K562 (cell line): ENCODE data around the gene NT5C1B. TPM values are rescaled to one million over a fixed set of nuclear protein-coding genes. Genes with fewer than 3 reads are reported as not detected.

Experiments used
- ATAC-seq: fragments of 200-7000 bp; cut with Tn5 transposase; 3 replicates; pipeline ENCODE4 v1.9.1; 2020; ENCODE audit warnings: moderate library complexity
- BruUV-seq: library from RNA; stranded (reverse); fragments of 400-500 nt; replicated peaks from 2 replicates; lab custom pipeline; 2021; lab: Mats Ljungman, UMichigan
- CTCF ChIA-PET: fragments of 300-600 bp; formaldehyde crosslinking; extraction: SDS; loops from one replicate; lab custom pipeline; 2021; ENCODE audit warnings: low intra/inter-chr PET ratio; lab: Yijun Ruan, JAX
- POLR2A ChIA-PET: fragments of 300-600, 350-650 bp; sonication (Branson Sonifier 250); formaldehyde crosslinking; extraction: SDS; loops from one replicate; lab custom pipeline; 2021; ENCODE audit warnings: antibody characterized with exemption, inconsistent platforms; lab: Yijun Ruan, JAX
- DNase-seq, 4 experiments: peaks; one replicate each; pipeline versions ENCODE4 v3.0.0 to v3.0.0-alpha.2; 2011 to 2018; ENCODE audit warnings: low spot score in 3 of 4, mixed read lengths in 3 of 4; ENCODE audit errors: extremely low read depth in 1 of 4
- FAIRE-seq: peaks from 2 replicates; lab custom pipeline; 2011; peaks lifted over from hg19 to GRCh38; lab: Jason Lieb, UNC
- H2AFZ ChIP-seq: 2 replicates; pipeline ENCODE4 v1.6.0; 2011; ENCODE audit warnings: low read depth, low read length, control low read depth, inconsistent platforms
- H3K27ac ChIP-seq: fragments of 200-600 bp; 3 replicates; pipeline ENCODE4 v1.8.0; 2011; ENCODE audit warnings: low read depth, mild to moderate bottlenecking, control low read depth, inconsistent platforms, low read length, moderate library complexity, mixed read lengths; ENCODE audit errors: extremely low read depth
- H3K27me3 ChIP-seq, 2 experiments: fragments of 300-600 bp in 1 of 2; 2 replicates in 1 of 2; 3 replicates in 1 of 2; pipeline versions ENCODE4 v1.6.0 to v1.8.0; 2011; ENCODE audit warnings: inconsistent platforms in 2 of 2, low read length in 2 of 2, mild to moderate bottlenecking in 1 of 2, mixed read lengths in 1 of 2, moderate library complexity in 1 of 2; ENCODE audit not compliant: control insufficient read depth in 2 of 2, insufficient read depth in 2 of 2
- H3K36me3 ChIP-seq: fragments of 300-600 bp; 3 replicates; pipeline ENCODE4 v1.8.0; 2011; ENCODE audit warnings: mild to moderate bottlenecking, low read length, inconsistent platforms; ENCODE audit not compliant: control insufficient read depth, insufficient read depth
- H3K4me1 ChIP-seq, 2 experiments: fragments of 200-600 bp in 1 of 2; replicated peaks in 1 of 2; 2 replicates in 1 of 2; 3 replicates in 1 of 2; pipeline versions ENCODE4 v1.5.1 to v1.8.0; 2011; ENCODE audit warnings: inconsistent platforms in 2 of 2, low read length in 2 of 2, mild to moderate bottlenecking in 1 of 2, mixed read lengths in 1 of 2, moderate library complexity in 1 of 2; ENCODE audit not compliant: control insufficient read depth in 2 of 2, insufficient read depth in 2 of 2
- H3K4me2 ChIP-seq: 2 replicates; pipeline ENCODE4 v1.6.1; 2011; ENCODE audit warnings: low read length, control low read depth, inconsistent platforms, mixed read lengths; ENCODE audit not compliant: insufficient read depth
- H3K4me3 ChIP-seq: fragments of 200-600 bp; sonication (generic), shearing (Covaris generic); 2 replicates; pipeline ENCODE4 v1.5.1; 2016; ENCODE audit warnings: control low read depth, inconsistent platforms
- H3K79me2 ChIP-seq: fragments of 200-600 bp; 3 replicates; pipeline ENCODE4 v1.8.0; 2011; ENCODE audit warnings: low read length, inconsistent platforms; ENCODE audit not compliant: control insufficient read depth, insufficient read depth
- H3K9ac ChIP-seq, 2 experiments: 2 replicates each; pipeline versions ENCODE4 v1.6.0 to v1.6.1; 2011; ENCODE audit warnings: low read depth in 2 of 2, low read length in 2 of 2, control low read depth in 1 of 2, inconsistent platforms in 1 of 2, mild to moderate bottlenecking in 1 of 2, mixed read lengths in 1 of 2; ENCODE audit not compliant: insufficient read depth in 1 of 2
- H3K9me1 ChIP-seq: one replicate; pipeline ENCODE4 v1.6.0; 2011; ENCODE audit warnings: inconsistent platforms, mild to moderate bottlenecking, low read length, moderate library complexity; ENCODE audit not compliant: control insufficient read depth, insufficient read depth
- H3K9me3 ChIP-seq: replicated peaks from 2 replicates; pipeline ENCODE4 v1.5.1; 2011; ENCODE audit warnings: low read depth, low read length, inconsistent platforms; ENCODE audit not compliant: control insufficient read depth, insufficient read depth
- H4K20me1 ChIP-seq: replicated peaks from 2 replicates; pipeline ENCODE4 v1.6.1; 2011; ENCODE audit warnings: low read length, inconsistent platforms, mixed read lengths; ENCODE audit not compliant: control insufficient read depth, insufficient read depth
- BRCA1 ChIP-seq, 2 experiments: fragments of 450-650 bp in 1 of 2; sonication (generic) in 1 of 2; formaldehyde crosslinking in 1 of 2; IDR thresholded peaks; 2 replicates each; pipeline versions ENCODE4 v1.5.0 to v1.6.1; 2017 to 2020; ENCODE audit warnings: mild to moderate bottlenecking in 1 of 2, missing genetic modification reagents in 1 of 2
- CBX8 ChIP-seq: fragments of 200-600 bp; sonication (generic); IDR thresholded peaks from 2 replicates; pipeline ENCODE4 v1.6.1; 2012; ENCODE audit warnings: borderline replicate concordance, mixed run types, low read depth, mild to moderate bottlenecking, moderate library complexity, mixed read lengths, low read length, control low read depth, inconsistent platforms; ENCODE audit not compliant: poor library complexity, severe bottlenecking; ENCODE audit errors: extremely low read depth
- FOXM1 ChIP-seq, 2 experiments: fragments of 450-650 bp in 1 of 2; sonication (generic) in 1 of 2; formaldehyde crosslinking in 1 of 2; IDR thresholded peaks; 2 replicates each; pipeline versions ENCODE4 v1.6.1 to v1.9.0; 2017 to 2022; ENCODE audit warnings: low read depth in 2 of 2, mild to moderate bottlenecking in 2 of 2, missing genetic modification reagents in 1 of 2, moderate library complexity in 1 of 2
- GABPB1 ChIP-seq: sonication (generic); formaldehyde crosslinking; IDR thresholded peaks from 2 replicates; pipeline ENCODE4 v1.8.0; 2022; ENCODE audit warnings: mild to moderate bottlenecking, missing genetic modification reagents
- HMG20A ChIP-seq: fragments of 450-650 bp; formaldehyde crosslinking; conservative IDR thresholded peaks from 2 replicates; pipeline ENCODE4 v1.4.0; 2020; ENCODE audit warnings: mild to moderate bottlenecking, mixed read lengths
- MAZ ChIP-seq, 2 experiments: fragments of 450-650 bp in 1 of 2; sonication (generic) in 1 of 2; formaldehyde crosslinking; IDR thresholded peaks in 1 of 2; conservative IDR thresholded peaks in 1 of 2; 2 replicates each; pipeline versions ENCODE4 v1.4.0 to v1.5.0; 2020; ENCODE audit warnings: mild to moderate bottlenecking in 1 of 2, missing genetic modification reagents in 1 of 2
- POLR2AphosphoS5 ChIP-seq: IDR thresholded peaks from 2 replicates; pipeline ENCODE4 v1.6.1; 2011; ENCODE audit warnings: mild to moderate bottlenecking, low read depth, low read length, moderate library complexity; ENCODE audit not compliant: control insufficient read depth, insufficient read depth
- PTBP1 ChIP-seq: fragments of 200-400 bp; formaldehyde crosslinking; IDR thresholded peaks from 2 replicates; pipeline ENCODE4 v1.6.1; 2017; ENCODE audit warnings: low read depth, low read length
- RBM39 ChIP-seq: fragments of 200-400 bp; formaldehyde crosslinking; optimal IDR thresholded peaks from 2 replicates; pipeline ENCODE3; 2018; ENCODE audit warnings: low read depth, low read length
- TAF1 ChIP-seq: IDR thresholded peaks from 2 replicates; pipeline ENCODE4 v1.6.1; 2011; ENCODE audit warnings: mild to moderate bottlenecking, low read length, moderate library complexity; ENCODE audit not compliant: insufficient read depth, control insufficient read depth, severe bottlenecking; ENCODE audit errors: extremely low read depth
- TRIM28 ChIP-seq: fragments of 450-650 bp; IDR thresholded peaks from 2 replicates; pipeline ENCODE4 v1.6.1; 2017
- ZBTB17 ChIP-seq: fragments of 450-650 bp; formaldehyde crosslinking; IDR thresholded peaks from 2 replicates; pipeline ENCODE4 v1.4.0; 2020; ENCODE audit warnings: mild to moderate bottlenecking
- ZKSCAN1 ChIP-seq: fragments of 150-350 bp; IDR thresholded peaks from 2 replicates; pipeline ENCODE4 v1.6.1; 2016; ENCODE audit warnings: low read depth, low read length
- in situ Hi-C: fragments of 300-500 bp; cut with MboI; formaldehyde crosslinking; loops from 4 replicates; pipeline ENCODE4 v1.15.0; 2018; ENCODE audit warnings: inconsistent platforms, mixed read lengths
- intact Hi-C: fragments of 100-400 bp; cut with micrococcal nuclease; formaldehyde crosslinking; loops from 2 replicates; pipeline ENCODE4 v1.14.2; 2022
- polyA plus RNA-seq, 8 experiments: library from polyadenylated mRNA; depleted of rRNA in 4 of 8; stranded (reverse) in 5 of 8; unstranded in 3 of 8; fragments of >200 nt; fragmentation: Nextera tagmentation in 2 of 8; fragmentation: Illumina TruSeq in 1 of 8; extraction: Ambion mirVana in 2 of 8; extraction: Trizol in 1 of 8; gene quantifications; 2 replicates each; pipeline versions ENCODE4 v1.2.1 to v1.2.3, GENCODE V29; 2011 to 2014; ENCODE audit warnings: inconsistent platforms in 1 of 8, missing spikeins in 1 of 8
- total RNA-seq, 7 experiments: library from RNA; depleted of rRNA in 6 of 7; stranded (reverse); fragments of >200 nt in 6 of 7; fragmentation: Illumina TruSeq in 2 of 7; extraction: Trizol in 2 of 7; gene quantifications; 2 replicates each; pipeline versions ENCODE4 v1.2.1 to v1.2.3, GENCODE V29; 2011 to 2021; ENCODE audit warnings: low replicate concordance in 1 of 7
- TF ChIP-seq, protein P1 (sequence below): fragments of 450-650 bp; formaldehyde crosslinking; IDR thresholded peaks from 2 replicates; pipeline ENCODE4 v1.4.0; 2022; ENCODE audit warnings: mild to moderate bottlenecking, moderate library complexity
- TF ChIP-seq, protein P2 (sequence below): fragments of 450-650 bp; IDR thresholded peaks from one replicate; pipeline ENCODE4 v1.6.1; 2018; ENCODE audit warnings: mild to moderate bottlenecking, moderate library complexity; ENCODE audit not compliant: partially characterized antibody
- TF ChIP-seq, protein P3 (sequence below): fragments of 250-450 bp; sonication (Bioruptor Pico); IDR thresholded peaks from 2 replicates; pipeline ENCODE4 v1.5.1; 2021; ENCODE audit warnings: mild to moderate bottlenecking

The NT5C1B gene
- total and polyA plus RNA-seq, 9 of the 15 experiments (the other 6 are each of a cell fraction or from before 2014, with no cell fraction given), result 0.07 TPM; not detected in 8

- intact Hi-C loops (no loop called here), in situ Hi-C loops (no loop called here)
- Histone ChIP-seq H3K27ac (no peak overlapping the region), H3K9me3 (no peaks in the 10 kb centered on the region), H3K4me2 (no peak overlapping the region), H3K9ac (no peak overlapping the region), H4K20me1 (no peaks in the 10 kb centered on the region), H3K36me3 (no peaks in the 10 kb centered on the region), H3K79me2 (no peaks in the 10 kb centered on the region), H3K9me1 (no peaks in the 10 kb centered on the region), H3K4me1 (no peaks in the 10 kb centered on the region), H3K27me3 (no peaks in the 10 kb centered on the region), H2AFZ (no peak overlapping the region), H3K4me3 (no peak overlapping the region)
- TF ChIP-seq, protein P1, sequence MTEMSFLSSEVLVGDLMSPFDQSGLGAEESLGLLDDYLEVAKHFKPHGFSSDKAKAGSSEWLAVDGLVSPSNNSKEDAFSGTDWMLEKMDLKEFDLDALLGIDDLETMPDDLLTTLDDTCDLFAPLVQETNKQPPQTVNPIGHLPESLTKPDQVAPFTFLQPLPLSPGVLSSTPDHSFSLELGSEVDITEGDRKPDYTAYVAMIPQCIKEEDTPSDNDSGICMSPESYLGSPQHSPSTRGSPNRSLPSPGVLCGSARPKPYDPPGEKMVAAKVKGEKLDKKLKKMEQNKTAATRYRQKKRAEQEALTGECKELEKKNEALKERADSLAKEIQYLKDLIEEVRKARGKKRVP (CRISPR knock-in tag), result no peak
- TF ChIP-seq POLR2AphosphoS5 (no peak), RBM39 (no peak), FOXM1 (IDR thresholded peaks at IDR 0.05; ENCODE audit: low read depth) (no peak), FOXM1 (CRISPR knock-in tag; IDR thresholded peaks at IDR 0.05; ENCODE audit: low read depth) (no peak), TRIM28 (no peak), BRCA1 (IDR thresholded peaks at IDR 0.05) (no peak), BRCA1 (CRISPR knock-in tag; IDR thresholded peaks at IDR 0.05) (no peak), CBX8 (no peak), MAZ (CRISPR knock-in tag; conservative IDR thresholded peaks at IDR 0.05 in 1 of 2, IDR thresholded peaks at IDR 0.05 in 1 of 2) (no peak), PTBP1 (no peak), ZKSCAN1 (no peak), ZBTB17 (CRISPR knock-in tag) (no peak), GABPB1 (CRISPR knock-in tag) (no peak), HMG20A (CRISPR knock-in tag) (no peak), TAF1 (no peak)
- TF ChIP-seq, protein P2, sequence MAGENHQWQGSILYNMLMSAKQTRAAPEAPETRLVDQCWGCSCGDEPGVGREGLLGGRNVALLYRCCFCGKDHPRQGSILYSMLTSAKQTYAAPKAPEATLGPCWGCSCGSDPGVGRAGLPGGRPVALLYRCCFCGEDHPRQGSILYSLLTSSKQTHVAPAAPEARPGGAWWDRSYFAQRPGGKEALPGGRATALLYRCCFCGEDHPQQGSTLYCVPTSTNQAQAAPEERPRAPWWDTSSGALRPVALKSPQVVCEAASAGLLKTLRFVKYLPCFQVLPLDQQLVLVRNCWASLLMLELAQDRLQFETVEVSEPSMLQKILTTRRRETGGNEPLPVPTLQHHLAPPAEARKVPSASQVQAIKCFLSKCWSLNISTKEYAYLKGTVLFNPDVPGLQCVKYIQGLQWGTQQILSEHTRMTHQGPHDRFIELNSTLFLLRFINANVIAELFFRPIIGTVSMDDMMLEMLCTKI, result no peak
- TF ChIP-seq, protein P3, sequence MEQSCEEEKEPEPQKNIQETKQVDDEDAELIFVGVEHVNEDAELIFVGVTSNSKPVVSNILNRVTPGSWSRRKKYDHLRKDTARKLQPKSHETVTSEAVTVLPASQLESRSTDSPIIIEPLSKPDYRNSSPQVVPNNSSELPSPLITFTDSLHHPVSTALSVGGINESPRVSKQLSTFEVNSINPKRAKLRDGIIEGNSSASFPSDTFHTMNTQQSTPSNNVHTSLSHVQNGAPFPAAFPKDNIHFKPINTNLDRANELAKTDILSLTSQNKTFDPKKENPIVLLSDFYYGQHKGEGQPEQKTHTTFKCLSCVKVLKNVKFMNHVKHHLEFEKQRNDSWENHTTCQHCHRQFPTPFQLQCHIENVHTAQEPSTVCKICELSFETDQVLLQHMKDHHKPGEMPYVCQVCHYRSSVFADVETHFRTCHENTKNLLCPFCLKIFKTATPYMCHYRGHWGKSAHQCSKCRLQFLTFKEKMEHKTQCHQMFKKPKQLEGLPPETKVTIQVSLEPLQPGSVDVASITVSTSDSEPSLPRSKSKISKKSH (CRISPR knock-in tag), result no peak
- POLR2A ChIA-PET, result interaction anchor here (1.6 kb wide), 1 partner anchor 13 kb away, joined by 3 read pairs; no protein-coding TSS in a partner anchor
- CTCF ChIA-PET, result no interaction called here
- FAIRE-seq, result no peak
- no peak for DNase-seq
- ATAC-seq, result no peak
- BruUV-seq, result no TSS peak
Observed at GRCh38 chr2:18623782-18624181, 34.4 kb upstream of the NT5C1B start.
